Naive thymus-derived CD4-positive, alpha-beta T cell (primary cell): ENCODE results near the gene NPEPPS. TPM values are rescaled to one million over a fixed set of nuclear protein-coding genes. Genes with fewer than 3 reads are reported as not detected.

ENCODE experiments used
- ATAC-seq: fragments of 150-1000 bp; cut with Tn5 transposase; 2 replicates; pipeline ENCODE4 v1.10.0; 2021; ENCODE audit warnings: mild to moderate bottlenecking, moderate library complexity
- CTCF ChIA-PET: fragments of 350-600 bp; sonication (Branson Sonifier 250); formaldehyde crosslinking; loops from one replicate; lab custom pipeline; 2021; ENCODE audit warnings: antibody characterized with exemption; lab: Charles Lee
- POLR2A ChIA-PET: fragments of 350-600 bp; sonication (Branson Sonifier 250); formaldehyde crosslinking; loops from one replicate; lab custom pipeline; 2021; ENCODE audit warnings: antibody characterized with exemption, inconsistent platforms; lab: Charles Lee
- DNase-seq, 9 donors: peaks; one replicate each; pipeline versions ENCODE4 v3.0.0 to v3.0.0-alpha.2; 2020 to 2022; ENCODE audit warnings: mixed read lengths in 1 of 9
- H3K27ac ChIP-seq: one replicate; pipeline ENCODE4 v1.7.0; 2013; ENCODE audit warnings: mild to moderate bottlenecking, low read depth, low read length, moderate library complexity
- H3K27me3 ChIP-seq, 2 donors: one replicate each; pipeline ENCODE4 v1.7.0; 2013; ENCODE audit warnings: low read length in 2 of 2, mild to moderate bottlenecking in 2 of 2, moderate library complexity in 2 of 2; ENCODE audit not compliant: control insufficient read depth in 2 of 2, insufficient read depth in 2 of 2
- H3K36me3 ChIP-seq, 3 experiments: 1 replicate in 2 of 3; 2 replicates in 1 of 3; pipeline ENCODE4 v1.7.0; 2013; ENCODE audit warnings: low read length in 3 of 3, mild to moderate bottlenecking in 3 of 3, moderate library complexity in 1 of 3; ENCODE audit not compliant: insufficient read depth in 3 of 3, control insufficient read depth in 2 of 3
- H3K4me1 ChIP-seq, 2 donors: one replicate each; pipeline ENCODE4 v1.7.0; 2013; ENCODE audit warnings: low read length in 2 of 2, mild to moderate bottlenecking in 2 of 2, moderate library complexity in 1 of 2; ENCODE audit not compliant: control insufficient read depth in 2 of 2, insufficient read depth in 2 of 2
- H3K4me3 ChIP-seq: 2 replicates; pipeline ENCODE4 v1.7.0; 2013; ENCODE audit warnings: mild to moderate bottlenecking, low read length
- H3K9me3 ChIP-seq, 3 experiments: 1 replicate in 2 of 3; 2 replicates in 1 of 3; pipeline ENCODE4 v1.7.0; 2013; ENCODE audit warnings: low read length in 3 of 3; ENCODE audit not compliant: control insufficient read depth in 2 of 3
- H3K27ac Mint-ChIP-seq, 9 donors: one replicate each; pipeline ENCODE4 v1.8.0; 2020 to 2022; ENCODE audit warnings: mixed read lengths in 9 of 9, mild to moderate bottlenecking in 8 of 9, moderate library complexity in 5 of 9, inconsistent platforms in 2 of 9
- H3K27me3 Mint-ChIP-seq, 5 donors: one replicate each; pipeline ENCODE4 v1.8.0; 2021 to 2022; ENCODE audit warnings: mixed read lengths in 5 of 5, mild to moderate bottlenecking in 1 of 5
- H3K36me3 Mint-ChIP-seq, 5 donors: one replicate each; pipeline ENCODE4 v1.8.0; 2020 to 2022; ENCODE audit warnings: mixed read lengths in 5 of 5, mild to moderate bottlenecking in 3 of 5, inconsistent platforms in 1 of 5
- H3K4me1 Mint-ChIP-seq, 7 donors: one replicate each; pipeline ENCODE4 v1.8.0; 2020 to 2022; ENCODE audit warnings: mixed read lengths in 7 of 7, mild to moderate bottlenecking in 3 of 7, inconsistent platforms in 1 of 7
- H3K4me3 Mint-ChIP-seq, 10 donors: one replicate each; pipeline ENCODE4 v1.8.0; 2020 to 2022; ENCODE audit warnings: mild to moderate bottlenecking in 10 of 10, mixed read lengths in 10 of 10, moderate library complexity in 6 of 10, inconsistent platforms in 2 of 10
- H3K9me3 Mint-ChIP-seq, 11 donors: one replicate each; pipeline ENCODE4 v1.8.0; 2020 to 2022; ENCODE audit warnings: mixed read lengths in 11 of 11, mild to moderate bottlenecking in 4 of 11, inconsistent platforms in 1 of 11, moderate library complexity in 1 of 11
- intact Hi-C, 2 donors: fragments of 100-400 bp; cut with micrococcal nuclease; formaldehyde crosslinking; loops; one replicate each; pipeline ENCODE4 v1.15.1; 2023
- polyA plus RNA-seq, 2 donors: library from polyadenylated mRNA; unstranded; fragments of 300-500 nt; fragmentation: Illumina TruSeq; gene quantifications; one replicate each; pipeline ENCODE4 v1.2.3, GENCODE V29; 2021
- total RNA-seq, 6 experiments: library from RNA in 5 of 6; stranded (reverse) in 5 of 6; gene quantifications; 1 replicate in 5 of 6; 2 replicates in 1 of 6; pipeline ENCODE4 v1.2.3 and lab custom pipeline; 2021 to 2026

NPEPPS gene
- total and polyA plus RNA-seq, 7 experiments from 2014 or later: 33.6 to 129 (median 87.6) TPM

GRCh38 chr17:47611372-47612350, 80.8 kb downstream of the NPEPPS start:
- Mint-ChIP-seq H3K27ac (peak overlapping the region in 2 of 9 donors; percentile 19 to 68), H3K36me3 (peaks cover 4 to 23% (median 13%) of the 10 kb centered on the region in 5 donors), H3K27me3 (no peaks in the 10 kb centered on the region), H3K9me3 (no peaks in the 10 kb centered on the region), H3K4me3 (no peak overlapping the region), H3K4me1 (peaks cover 0 to 16% (median 5%) of the 10 kb centered on the region in 7 donors)
- H3K4me1 ChIP-seq: no peaks in the 10 kb centered on the region
- DNase-seq: no peak
- CTCF ChIA-PET: no interaction called here
- no peak for ATAC-seq
- no peak overlapping the region for H3K27ac ChIP-seq
- H3K27me3 ChIP-seq: no peaks in the 10 kb centered on the region
- H3K4me3 ChIP-seq: no peak overlapping the region
- H3K9me3 ChIP-seq: no peaks in the 10 kb centered on the region
- intact Hi-C loops: loop anchor here in 1 of 2 donors (10.0 kb wide), 1 partner anchor 387 kb away; no protein-coding TSS in a partner anchor
- POLR2A ChIA-PET: no interaction called here
- H3K36me3 ChIP-seq: peaks cover 4 to 31% (median 9%) of the 10 kb centered on the region in 3 experiments

- H3K9me3 Mint-ChIP-seq: no peaks in the 10 kb centered on the region
- intact Hi-C loops: loop anchor here (1.0 to 10.0 kb wide), 5 partner anchors 254 to 674 kb away; partner anchors contain the start of gene EFCAB13 (in 1 of the 2)
- peaks cover 5 to 22% (median 15%) of the 10 kb centered on the region in 5 donors for H3K36me3 Mint-ChIP-seq
- no peaks in the 10 kb centered on the region for H3K4me1 ChIP-seq
- peak in 7 of 9 donors; percentile 17 to 59 (median 44) for DNase-seq
- POLR2A ChIA-PET: interaction anchor here (1.6 kb wide), 1 partner anchor 34 kb away, joined by 4 read pairs; the partner anchor contains the start of gene KPNB1
- H3K27ac ChIP-seq: no peak overlapping the region
- peaks cover 0 to 53% (median 20%) of the 10 kb centered on the region in 3 experiments for H3K36me3 ChIP-seq
- peak; percentile 51 for ATAC-seq
- peaks cover 0 to 14% (median 5%) of the 10 kb centered on the region in 7 donors for H3K4me1 Mint-ChIP-seq
- H3K9me3 ChIP-seq: no peaks in the 10 kb centered on the region
- no peaks in the 10 kb centered on the region for H3K27me3 Mint-ChIP-seq
- peak overlapping the region in 6 of 9 donors; percentile 19 to 81 (median 52) for H3K27ac Mint-ChIP-seq
- H3K4me3 Mint-ChIP-seq: no peak overlapping the region
- no peak overlapping the region for H3K4me3 ChIP-seq
- CTCF ChIA-PET: interaction anchor here (0.6 to 1.9 kb wide), 18 partner anchors 9 to 674 kb away, joined by 3 to 9 read pairs (median 4); no protein-coding TSS in a partner anchor
- no peaks in the 10 kb centered on the region for H3K27me3 ChIP-seq
These were observed 85.0 kb downstream of the NPEPPS start for GRCh38 chr17:47615766-47616424.

- H3K4me1 ChIP-seq: no peaks in the 10 kb centered on the region
- H3K27me3 ChIP-seq: no peaks in the 10 kb centered on the region
- Mint-ChIP-seq H3K9me3 (no peaks in the 10 kb centered on the region), H3K4me3 (no peak overlapping the region), H3K4me1 (peaks cover 0 to 19% (median 5%) of the 10 kb centered on the region in 7 donors), H3K27ac (peak overlapping the region in 1 of 9 donors; percentile 62), H3K27me3 (no peaks in the 10 kb centered on the region), H3K36me3 (peaks cover 5 to 23% (median 20%) of the 10 kb centered on the region in 5 donors)
- no peak overlapping the region for H3K4me3 ChIP-seq
- CTCF ChIA-PET: interaction anchor here (0.9 to 2.0 kb wide), 3 partner anchors 45 to 389 kb away, joined by 3 to 5 read pairs (median 4); no protein-coding TSS in a partner anchor
- POLR2A ChIA-PET: interaction anchor here (0.6 kb wide), 1 partner anchor 36 kb away, joined by 3 read pairs; no protein-coding TSS in a partner anchor
- H3K36me3 ChIP-seq: peaks cover 0 to 58% (median 20%) of the 10 kb centered on the region in 3 experiments
- intact Hi-C loops: loop anchor here (5.0 to 10.0 kb wide), 4 partner anchors 296 to 676 kb away; partner anchors contain the start of gene EFCAB13 (in 1 of the 2)
- H3K27ac ChIP-seq: no peak overlapping the region
- H3K9me3 ChIP-seq: no peaks in the 10 kb centered on the region
- no peak for DNase-seq
- ATAC-seq: no peak
These were observed 87.5 kb downstream of the NPEPPS start for GRCh38 chr17:47618410-47618809.

- DNase-seq (no peak), ATAC-seq (no peak)
- no peaks in the 10 kb centered on the region for H3K9me3 Mint-ChIP-seq
These were observed 89.8 kb downstream of the NPEPPS start for GRCh38 chr17:47620503-47621245.

GRCh38 chr17:47621293-47622179, 90.6 kb downstream of the NPEPPS start:
- peaks cover 5 to 26% (median 19%) of the 10 kb centered on the region in 5 donors for H3K36me3 Mint-ChIP-seq
- no peaks in the 10 kb centered on the region for H3K27me3 ChIP-seq
- ATAC-seq: no peak
- no peak for DNase-seq
- no peak overlapping the region for H3K4me3 ChIP-seq
- H3K4me1 ChIP-seq: no peaks in the 10 kb centered on the region
- peak overlapping the region in 5 of 9 donors; percentile 21 to 73 (median 56) for H3K27ac Mint-ChIP-seq
- H3K9me3 Mint-ChIP-seq: no peaks in the 10 kb centered on the region
- POLR2A ChIA-PET: interaction anchor here (1.2 kb wide), 1 partner anchor 27 kb away, joined by 3 read pairs; the partner anchor contains the start of gene KPNB1
- H3K27ac ChIP-seq: no peak overlapping the region
- H3K27me3 Mint-ChIP-seq: no peaks in the 10 kb centered on the region
- no peak overlapping the region for H3K4me3 Mint-ChIP-seq
- H3K36me3 ChIP-seq: peaks cover 4 to 51% (median 11%) of the 10 kb centered on the region in 3 experiments
- no peaks in the 10 kb centered on the region for H3K9me3 ChIP-seq
- peaks cover 0 to 16% (median 0%) of the 10 kb centered on the region in 7 donors for H3K4me1 Mint-ChIP-seq
- intact Hi-C loops: no loop called here
- CTCF ChIA-PET: interaction anchor here (0.7 kb wide), 1 partner anchor 251 kb away, joined by 3 read pairs; no protein-coding TSS in a partner anchor

More at GRCh38 chr17:47620503-47621245, 89.8 kb downstream of the NPEPPS start:
- intact Hi-C loops: no loop called here
- POLR2A ChIA-PET: interaction anchor here (0.6 to 1.2 kb wide), 3 partner anchors 28 to 253 kb away, joined by 3 read pairs; partner anchors contain the start of gene KPNB1
- H3K27me3 ChIP-seq: no peaks in the 10 kb centered on the region
- H3K4me3 ChIP-seq: no peak overlapping the region
- Mint-ChIP-seq H3K27ac (peak overlapping the region in 6 of 9 donors; percentile 2 to 73 (median 45)), H3K36me3 (peaks cover 5 to 27% (median 24%) of the 10 kb centered on the region in 5 donors), H3K27me3 (no peaks in the 10 kb centered on the region), H3K4me1 (peaks cover 0 to 18% (median 4%) of the 10 kb centered on the region in 7 donors), H3K4me3 (no peak overlapping the region)
- CTCF ChIA-PET: no interaction called here
- H3K36me3 ChIP-seq: peaks cover 4 to 51% (median 11%) of the 10 kb centered on the region in 3 experiments
- H3K9me3 ChIP-seq: no peaks in the 10 kb centered on the region
- H3K4me1 ChIP-seq: no peaks in the 10 kb centered on the region
- no peak overlapping the region for H3K27ac ChIP-seq
